Measurements from ENCODE around the gene IL17RC. TPM values are rescaled to one million over a fixed set of nuclear protein-coding genes. Genes with fewer than 3 reads are reported as not detected.

Gene IL17RC
- total and polyA plus RNA-seq, 2 of the 4 experiments (the other 2 are of a cell fraction): 20.8 to 28.3 TPM

DNA sequence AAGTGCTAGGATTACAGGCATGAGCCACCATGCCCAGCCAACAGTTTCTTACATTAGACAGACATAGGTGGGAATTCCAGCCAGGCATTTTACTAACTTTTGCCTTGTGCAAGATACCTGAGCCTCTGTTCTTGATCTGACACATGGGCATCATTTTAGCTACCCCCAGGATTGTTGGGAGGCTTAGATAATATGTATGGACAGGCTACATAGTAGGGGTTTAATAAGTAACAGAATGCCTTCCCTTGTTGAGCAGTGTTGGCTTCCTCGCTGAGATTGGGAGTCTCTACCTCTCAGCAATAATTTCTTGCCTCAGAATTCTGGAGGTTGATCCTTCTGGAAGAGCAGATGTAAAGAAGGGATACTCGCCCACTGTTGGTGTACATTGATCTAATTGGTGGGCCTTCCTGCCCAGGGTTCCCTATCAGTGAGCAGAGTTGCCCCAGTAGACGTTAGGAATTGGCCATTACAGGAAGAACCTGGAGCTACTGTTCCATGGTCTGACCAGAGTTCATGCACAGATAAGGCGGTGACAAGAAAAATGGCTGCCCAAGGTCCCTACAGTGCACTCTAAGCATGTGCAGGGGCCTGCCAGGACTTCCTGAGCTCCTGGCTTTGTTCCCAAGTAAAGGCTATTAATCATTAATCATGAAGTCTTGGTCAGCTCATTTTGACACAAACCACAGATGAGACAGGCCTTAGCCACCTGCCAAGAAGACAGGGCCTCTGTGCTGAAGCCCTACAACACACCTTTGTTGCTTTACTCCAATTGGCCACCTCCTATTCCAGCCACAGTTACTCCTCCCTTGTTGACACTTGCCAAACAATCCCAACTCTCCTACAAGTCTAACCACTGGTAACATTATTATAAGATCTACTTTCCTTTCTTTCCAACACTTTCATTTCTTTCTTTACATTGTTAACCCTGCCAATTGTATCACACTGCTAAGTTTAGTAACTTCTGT lies 19.2 kb upstream of the IL17RC start:
- Histone ChIP-seq H3K18ac (ENCODE audit: low read depth, low read length) (no peak overlapping the region), H2BK20ac (ENCODE audit: low read depth, low read length) (no peak overlapping the region), H3K4ac (ENCODE audit: low read depth, low read length) (peak overlapping the region; percentile 20; the same call in 1 of the 2 replicates), H4K8ac (ENCODE audit: low read depth in 2 of 2, low read length in 2 of 2) (no peak overlapping the region), H4K5ac (ENCODE audit: low read depth, low read length) (no peak overlapping the region), H3K27me3 (ENCODE audit: control insufficient read depth, insufficient read depth, low read length) (no peaks in the 10 kb centered on the region), H2AFZ (replicated peaks; ENCODE audit: low read length, poor library complexity) (no peak overlapping the region), H3K9me1 (ENCODE audit: insufficient read depth, low read length) (peaks cover 18% of the 10 kb centered on the region), H2BK5ac (ENCODE audit: low read depth, low read length, poor library complexity, severe bottlenecking) (no peak overlapping the region), H2AK5ac (ENCODE audit: low read depth, low read length) (no peak overlapping the region), H2AK9ac (replicated peaks; ENCODE audit: low read depth, low read length, poor library complexity) (no peak overlapping the region), H3K4me3 (ENCODE audit: insufficient read depth, low read depth, low read length) (no peak overlapping the region), H3K36me3 (ENCODE audit: control insufficient read depth, insufficient read depth, low read length) (peaks cover 13% of the 10 kb centered on the region), H3K9me3 (ENCODE audit: control insufficient read depth, insufficient read depth, low read length) (no peaks in the 10 kb centered on the region), H3K14ac (replicated peaks; ENCODE audit: low read depth, low read length) (no peak overlapping the region), H4K91ac (ENCODE audit: insufficient read depth, low read depth, low read length) (no peak overlapping the region), H3K56ac (ENCODE audit: extremely low read depth, insufficient read depth, low read length) (no peak overlapping the region), H4K20me1 (ENCODE audit: insufficient read depth, low read length) (peaks cover 2% of the 10 kb centered on the region; the same call in 1 of the 2 replicates), H3K23ac (ENCODE audit: low read depth, low read length) (no peak overlapping the region), H3K9ac (ENCODE audit: low read depth, low read length) (no peak overlapping the region), H3K27ac (ENCODE audit: insufficient read depth, low read length) (no peak overlapping the region), H3K79me1 (ENCODE audit: low read depth in 1 of 2, low read length in 2 of 2) (peaks cover 21 to 49% of the 10 kb centered on the region in 2 experiments), H2BK120ac (ENCODE audit: low read depth, low read length) (no peak overlapping the region), H3K4me2 (ENCODE audit: low read depth, low read length) (no peak overlapping the region), H3K4me1 (ENCODE audit: control insufficient read depth, insufficient read depth, low read length) (peaks cover 6% of the 10 kb centered on the region), H2BK15ac (ENCODE audit: low read depth, low read length) (no peak overlapping the region)
- dilution Hi-C loops (cut with HindIII; ENCODE audit: low sequenced_read_pairs, unreplicated experiment) (no loop called here), intact Hi-C loops (cut with micrococcal nuclease) (no loop called here), in situ Hi-C loops (cut with MboI; ENCODE audit: low sequenced_read_pairs) (no loop called here)
- ATAC-seq (ENCODE audit: low read depth) (no peak), DNase-seq (peak; percentile 41)
- WGBS, 2 experiments (ENCODE audit: extremely low coverage in 2 of 2, insufficient read length in 1 of 2): 100% methylated on average over 1 of the region's 4 CpGs; no CpG with 5 or more reads in 1 of the 2 experiments
- ChIA-PET CTCF (no interaction called here), POLR2A (ENCODE audit: unreplicated experiment) (no interaction called here)
- BruUV-seq (replicated peaks): no TSS peak
- no peak for TF ChIP-seq POLR2A (IDR thresholded peaks at IDR 0.05; ENCODE audit: low read depth, low read length)
- no peak for TF ChIP-seq RAD21 (IDR thresholded peaks at IDR 0.05; ENCODE audit: low read length)
- no peak for TF ChIP-seq RCOR1 (IDR thresholded peaks at IDR 0.05; ENCODE audit: insufficient replicate concordance, low read length)
- TF ChIP-seq MXI1 (IDR thresholded peaks at IDR 0.05; ENCODE audit: borderline replicate concordance, low read depth, low read length): no peak
- TF ChIP-seq FOS (IDR thresholded peaks at IDR 0.05; ENCODE audit: low read depth, low read length): no peak
- TF ChIP-seq, protein P1, sequence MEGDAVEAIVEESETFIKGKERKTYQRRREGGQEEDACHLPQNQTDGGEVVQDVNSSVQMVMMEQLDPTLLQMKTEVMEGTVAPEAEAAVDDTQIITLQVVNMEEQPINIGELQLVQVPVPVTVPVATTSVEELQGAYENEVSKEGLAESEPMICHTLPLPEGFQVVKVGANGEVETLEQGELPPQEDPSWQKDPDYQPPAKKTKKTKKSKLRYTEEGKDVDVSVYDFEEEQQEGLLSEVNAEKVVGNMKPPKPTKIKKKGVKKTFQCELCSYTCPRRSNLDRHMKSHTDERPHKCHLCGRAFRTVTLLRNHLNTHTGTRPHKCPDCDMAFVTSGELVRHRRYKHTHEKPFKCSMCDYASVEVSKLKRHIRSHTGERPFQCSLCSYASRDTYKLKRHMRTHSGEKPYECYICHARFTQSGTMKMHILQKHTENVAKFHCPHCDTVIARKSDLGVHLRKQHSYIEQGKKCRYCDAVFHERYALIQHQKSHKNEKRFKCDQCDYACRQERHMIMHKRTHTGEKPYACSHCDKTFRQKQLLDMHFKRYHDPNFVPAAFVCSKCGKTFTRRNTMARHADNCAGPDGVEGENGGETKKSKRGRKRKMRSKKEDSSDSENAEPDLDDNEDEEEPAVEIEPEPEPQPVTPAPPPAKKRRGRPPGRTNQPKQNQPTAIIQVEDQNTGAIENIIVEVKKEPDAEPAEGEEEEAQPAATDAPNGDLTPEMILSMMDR (conservative IDR thresholded peaks at IDR 0.05; ENCODE audit: low read depth, low read length): no peak
- TF ChIP-seq, protein P2, sequence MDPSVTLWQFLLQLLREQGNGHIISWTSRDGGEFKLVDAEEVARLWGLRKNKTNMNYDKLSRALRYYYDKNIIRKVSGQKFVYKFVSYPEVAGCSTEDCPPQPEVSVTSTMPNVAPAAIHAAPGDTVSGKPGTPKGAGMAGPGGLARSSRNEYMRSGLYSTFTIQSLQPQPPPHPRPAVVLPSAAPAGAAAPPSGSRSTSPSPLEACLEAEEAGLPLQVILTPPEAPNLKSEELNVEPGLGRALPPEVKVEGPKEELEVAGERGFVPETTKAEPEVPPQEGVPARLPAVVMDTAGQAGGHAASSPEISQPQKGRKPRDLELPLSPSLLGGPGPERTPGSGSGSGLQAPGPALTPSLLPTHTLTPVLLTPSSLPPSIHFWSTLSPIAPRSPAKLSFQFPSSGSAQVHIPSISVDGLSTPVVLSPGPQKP (IDR thresholded peaks at IDR 0.05; ENCODE audit: borderline replicate concordance, low read depth, low read length): no peak
- no peak for TF ChIP-seq BHLHE40 (IDR thresholded peaks at IDR 0.05; ENCODE audit: low read depth, low read length)
- TF ChIP-seq, protein P3, sequence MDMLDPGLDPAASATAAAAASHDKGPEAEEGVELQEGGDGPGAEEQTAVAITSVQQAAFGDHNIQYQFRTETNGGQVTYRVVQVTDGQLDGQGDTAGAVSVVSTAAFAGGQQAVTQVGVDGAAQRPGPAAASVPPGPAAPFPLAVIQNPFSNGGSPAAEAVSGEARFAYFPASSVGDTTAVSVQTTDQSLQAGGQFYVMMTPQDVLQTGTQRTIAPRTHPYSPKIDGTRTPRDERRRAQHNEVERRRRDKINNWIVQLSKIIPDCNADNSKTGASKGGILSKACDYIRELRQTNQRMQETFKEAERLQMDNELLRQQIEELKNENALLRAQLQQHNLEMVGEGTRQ (IDR thresholded peaks at IDR 0.05; ENCODE audit: low read depth, low read length): no peak
- no peak for TF ChIP-seq MAZ (IDR thresholded peaks at IDR 0.05; ENCODE audit: borderline replicate concordance, low read depth, low read length)
- TF ChIP-seq SMC3 (IDR thresholded peaks at IDR 0.05; ENCODE audit: low read depth, low read length): no peak
